ENCODE results near the gene MDFIC2.

MDFIC2 gene

DNA sequence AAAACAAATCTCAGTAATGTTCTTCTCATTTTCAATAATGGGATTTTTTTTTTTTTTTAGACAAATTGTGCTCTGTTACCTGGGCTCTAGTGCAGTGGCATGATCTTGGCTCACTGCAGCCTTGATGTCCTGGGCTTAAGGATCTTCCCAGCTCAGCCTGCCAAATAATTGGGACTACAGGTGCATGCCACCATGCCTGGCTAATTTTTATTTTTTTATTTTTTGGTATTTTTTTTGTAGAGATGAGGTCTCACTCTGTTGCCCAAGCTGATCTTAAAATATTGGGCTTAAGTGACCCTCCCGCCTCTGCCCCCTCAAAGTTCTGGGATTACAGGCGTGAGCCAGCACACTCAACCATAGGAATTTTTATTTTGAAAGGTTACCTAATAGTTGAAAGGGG, 126.2 kb downstream of the MDFIC2 start:
- TF ChIP-seq, protein P1, sequence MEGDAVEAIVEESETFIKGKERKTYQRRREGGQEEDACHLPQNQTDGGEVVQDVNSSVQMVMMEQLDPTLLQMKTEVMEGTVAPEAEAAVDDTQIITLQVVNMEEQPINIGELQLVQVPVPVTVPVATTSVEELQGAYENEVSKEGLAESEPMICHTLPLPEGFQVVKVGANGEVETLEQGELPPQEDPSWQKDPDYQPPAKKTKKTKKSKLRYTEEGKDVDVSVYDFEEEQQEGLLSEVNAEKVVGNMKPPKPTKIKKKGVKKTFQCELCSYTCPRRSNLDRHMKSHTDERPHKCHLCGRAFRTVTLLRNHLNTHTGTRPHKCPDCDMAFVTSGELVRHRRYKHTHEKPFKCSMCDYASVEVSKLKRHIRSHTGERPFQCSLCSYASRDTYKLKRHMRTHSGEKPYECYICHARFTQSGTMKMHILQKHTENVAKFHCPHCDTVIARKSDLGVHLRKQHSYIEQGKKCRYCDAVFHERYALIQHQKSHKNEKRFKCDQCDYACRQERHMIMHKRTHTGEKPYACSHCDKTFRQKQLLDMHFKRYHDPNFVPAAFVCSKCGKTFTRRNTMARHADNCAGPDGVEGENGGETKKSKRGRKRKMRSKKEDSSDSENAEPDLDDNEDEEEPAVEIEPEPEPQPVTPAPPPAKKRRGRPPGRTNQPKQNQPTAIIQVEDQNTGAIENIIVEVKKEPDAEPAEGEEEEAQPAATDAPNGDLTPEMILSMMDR (IDR thresholded peaks at IDR 0.05; ENCODE audit: control insufficient read depth, extremely low read depth, insufficient read depth), result no peak

GRCh38 chr3:70185661-70186060, 126.8 kb downstream of the MDFIC2 start:
- TF ChIP-seq, protein P1 (IDR thresholded peaks at IDR 0.05; ENCODE audit: control insufficient read depth, extremely low read depth, insufficient read depth), result no peak
- DNase-seq (ENCODE audit: low read depth), result no peak

More for the DNA sequence above, 126.2 kb downstream of the MDFIC2 start:
- H3K4me3 ChIP-seq (ENCODE audit: low read depth, low read length), result no peak overlapping the region
- no peak for DNase-seq (ENCODE audit: low read depth)

GRCh38 chr3:70183781-70184504, 128.5 kb downstream of the MDFIC2 start:
- TF ChIP-seq, protein P1 (IDR thresholded peaks at IDR 0.05; ENCODE audit: control insufficient read depth, extremely low read depth, insufficient read depth), result no peak
- no peak overlapping the region for H3K4me3 ChIP-seq (ENCODE audit: low read depth, low read length)
- no peak for DNase-seq (ENCODE audit: low read depth)

More at GRCh38 chr3:70185661-70186060, 126.8 kb downstream of the MDFIC2 start:
- H3K4me3 ChIP-seq (ENCODE audit: low read depth, low read length), result no peak overlapping the region

GRCh38 chr3:70182166-70182565, 130.3 kb downstream of the MDFIC2 start:
- DNase-seq (ENCODE audit: low read depth), result no peak
- TF ChIP-seq, protein P1 (IDR thresholded peaks at IDR 0.05; ENCODE audit: control insufficient read depth, extremely low read depth, insufficient read depth), result no peak
- no peak overlapping the region for H3K4me3 ChIP-seq (ENCODE audit: low read depth, low read length)

GRCh38 chr3:70180664-70181063, 131.8 kb downstream of the MDFIC2 start:
- no peak for DNase-seq (ENCODE audit: low read depth)
- no peak overlapping the region for H3K4me3 ChIP-seq (ENCODE audit: low read depth, low read length)
- TF ChIP-seq, protein P1 (IDR thresholded peaks at IDR 0.05; ENCODE audit: control insufficient read depth, extremely low read depth, insufficient read depth), result no peak

- H3K4me3 ChIP-seq (ENCODE audit: low read depth, low read length), result no peak overlapping the region
- TF ChIP-seq, protein P1 (IDR thresholded peaks at IDR 0.05; ENCODE audit: control insufficient read depth, extremely low read depth, insufficient read depth), result no peak
- no peak for DNase-seq (ENCODE audit: low read depth)
Observed at GRCh38 chr3:70179111-70179510, 133.3 kb downstream of the MDFIC2 start.

All from LNCaP clone FGC (cell line).